Gastrocnemius medialis (tissue), 4 donors: ENCODE results near the gene COX7C.

Experiments
- CTCF ChIP-seq, 5 experiments: fragments of 450-650 bp in 3 of 5; fragments of 200-600 bp in 2 of 5; sonication (generic) in 2 of 5; IDR thresholded peaks in 4 of 5; conservative IDR thresholded peaks in 1 of 5; 1 replicate in 4 of 5; 2 replicates in 1 of 5; pipeline ENCODE4 v1.5.1; 2016 to 2019; ENCODE audit warnings: antibody characterized with exemption in 5 of 5, mild to moderate bottlenecking in 3 of 5, moderate library complexity in 3 of 5
- POLR2A ChIP-seq, 2 donors: fragments of 450-650 bp; IDR thresholded peaks; one replicate each; pipeline ENCODE4 v1.6.1; 2017; ENCODE audit warnings: antibody characterized with exemption in 2 of 2, mild to moderate bottlenecking in 2 of 2, moderate library complexity in 2 of 2

- TF ChIP-seq CTCF (IDR thresholded peaks at IDR 0.05 in 4 of 5, conservative IDR thresholded peaks at IDR 0.05 in 1 of 5) (no peak), POLR2A (IDR thresholded peaks at IDR 0.05) (no peak)
These were observed 13.4 kb downstream of the COX7C start for GRCh38 chr5:86631165-86631564.
